Endodermal cell (in vitro differentiated cells): Measurements from ENCODE around the gene ETNK1. TPM values are rescaled to one million over a fixed set of nuclear protein-coding genes. Genes with fewer than 3 reads are reported as not detected.
"Not testable (repeated sequence)": the region's sequence is repeated elsewhere in the genome, so short reads cannot be mapped to it uniquely, and the experiment has no call there.

Source experiments
- DNase-seq: peaks from one replicate; pipeline ENCODE4 v3.0.0-alpha.2; 2017
- H3K27ac ChIP-seq: 2 replicates; pipeline ENCODE4 v1.5.1; 2013; ENCODE audit warnings: mild to moderate bottlenecking, low read depth, low read length, moderate library complexity
- H3K27me3 ChIP-seq: 2 replicates; pipeline ENCODE4 v1.6.1; 2013; ENCODE audit warnings: mild to moderate bottlenecking, low read length, moderate library complexity; ENCODE audit not compliant: insufficient read depth, control insufficient read depth, poor library complexity, severe bottlenecking
- H3K36me3 ChIP-seq: 2 replicates; pipeline ENCODE4 v1.7.0; 2013; ENCODE audit warnings: mild to moderate bottlenecking, low read length, moderate library complexity; ENCODE audit not compliant: control insufficient read depth, insufficient read depth
- H3K4me1 ChIP-seq: one replicate; pipeline ENCODE4 v1.7.0; 2013; ENCODE audit warnings: low read length; ENCODE audit not compliant: control insufficient read depth, insufficient read depth
- H3K4me3 ChIP-seq: 2 replicates; pipeline ENCODE4 v1.5.1; 2013; ENCODE audit warnings: mild to moderate bottlenecking, low read length, moderate library complexity
- H3K9ac ChIP-seq: 2 replicates; pipeline ENCODE4 v1.6.1; 2013; ENCODE audit warnings: mild to moderate bottlenecking, low read length, moderate library complexity; ENCODE audit not compliant: poor library complexity, severe bottlenecking; ENCODE audit errors: extremely low read depth
- H3K9me3 ChIP-seq: 2 replicates; pipeline ENCODE4 v1.6.1; 2013; ENCODE audit warnings: mild to moderate bottlenecking, low read length, moderate library complexity; ENCODE audit not compliant: control insufficient read depth
- H3K27ac Mint-ChIP-seq: 2 replicates; pipeline ENCODE4 v1.8.0; 2020; ENCODE audit warnings: mixed read lengths
- H3K27me3 Mint-ChIP-seq: 2 replicates; pipeline ENCODE4 v1.8.0; 2021; ENCODE audit warnings: mild to moderate bottlenecking, mixed read lengths; ENCODE audit not compliant: insufficient read depth
- H3K36me3 Mint-ChIP-seq: 2 replicates; pipeline ENCODE4 v1.8.0; 2020; ENCODE audit warnings: low read depth, mixed read lengths
- H3K4me1 Mint-ChIP-seq: 2 replicates; pipeline ENCODE4 v1.8.0; 2020; ENCODE audit warnings: mixed read lengths
- H3K4me3 Mint-ChIP-seq: 2 replicates; pipeline ENCODE4 v1.8.0; 2020; ENCODE audit warnings: mild to moderate bottlenecking, moderate library complexity, mixed read lengths
- H3K9me3 Mint-ChIP-seq: 2 replicates; pipeline ENCODE4 v1.8.0; 2020; ENCODE audit warnings: mild to moderate bottlenecking, mixed read lengths
- CTCF ChIP-seq: fragments of 200-600 bp; sonication (generic); conservative IDR thresholded peaks from 2 replicates; pipeline ENCODE4 v1.5.0; 2021; ENCODE audit warnings: antibody characterized with exemption, mild to moderate bottlenecking
- WGBS, 2 experiments: methylation state at CpG; one replicate each; pipeline versions ENCODE4 v1.1.5 to v1.1.7; 2013; ENCODE audit warnings: missing lambda C conversion rate in 2 of 2, mixed read lengths in 1 of 2; ENCODE audit not compliant: insufficient coverage in 1 of 2, insufficient read length in 1 of 2; 5-methylcytosine and 5-hydroxymethylcytosine counted together
- total RNA-seq, 2 donors: library from RNA; stranded (reverse); fragmentation: NEBNext Ultra II Directional in 1 of 2; extraction: Animal tissue kit (Norgen Biotek cat#: 25700) in 1 of 2; gene quantifications; 2 replicates in 1 of 2; 3 replicates in 1 of 2; pipeline ENCODE4 v1.2.1, GENCODE V29; 2021

ETNK1 gene
- total RNA-seq, 2 donors from 2014 or later, result 84.9 to 187 TPM

DNA sequence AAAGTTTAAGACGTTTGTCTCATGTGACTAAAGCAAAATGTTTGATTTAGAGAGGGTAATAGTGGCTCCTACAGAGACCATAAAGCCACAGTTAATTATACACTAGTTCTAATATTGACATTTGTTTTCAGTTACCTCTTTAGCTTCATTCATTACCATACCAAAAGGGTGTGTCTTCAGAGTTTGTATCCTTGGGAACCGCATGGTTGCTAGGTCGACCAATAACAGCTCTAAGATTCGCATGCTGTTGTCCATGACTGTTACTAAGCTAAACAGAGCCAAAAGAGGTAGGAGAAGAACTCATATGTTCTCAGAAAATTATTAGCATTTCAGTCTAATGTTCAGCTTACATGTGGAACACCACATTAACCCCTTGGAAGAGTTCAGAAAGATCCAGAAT, 36.2 kb upstream of the ETNK1 start:
- no peak for TF ChIP-seq CTCF
- H3K4me1 Mint-ChIP-seq, result no peaks in the 10 kb centered on the region
- Histone ChIP-seq H3K9ac (no peak overlapping the region), H3K36me3 (no peaks in the 10 kb centered on the region), H3K27me3 (no peaks in the 10 kb centered on the region), H3K4me3 (no peak overlapping the region), H3K4me1 (no peaks in the 10 kb centered on the region), H3K9me3 (no peaks in the 10 kb centered on the region), H3K27ac (no peak overlapping the region)
- no peak for DNase-seq
- H3K36me3 Mint-ChIP-seq, result no peaks in the 10 kb centered on the region
- no peaks in the 10 kb centered on the region for H3K27me3 Mint-ChIP-seq
- no peak overlapping the region for H3K4me3 Mint-ChIP-seq
- 90% methylated on average over 3 of the region's 4 CpGs for WGBS, 2 experiments
- no peak overlapping the region for H3K27ac Mint-ChIP-seq
- no peaks in the 10 kb centered on the region for H3K9me3 Mint-ChIP-seq

GRCh38 chr12:22593864-22594263, 31.1 kb upstream of the ETNK1 start:
- no peaks in the 10 kb centered on the region for H3K27me3 ChIP-seq
- Mint-ChIP-seq H3K9me3 (no peaks in the 10 kb centered on the region), H3K27me3 (no peaks in the 10 kb centered on the region), H3K36me3 (no peaks in the 10 kb centered on the region), H3K4me3 (no peak overlapping the region), H3K27ac (no peak overlapping the region), H3K4me1 (no peaks in the 10 kb centered on the region)
- no peaks in the 10 kb centered on the region for H3K36me3 ChIP-seq
- no peak overlapping the region for H3K4me3 ChIP-seq
- H3K9ac ChIP-seq, result no peak overlapping the region
- no peaks in the 10 kb centered on the region for H3K4me1 ChIP-seq
- no peak overlapping the region for H3K27ac ChIP-seq
- no peaks in the 10 kb centered on the region for H3K9me3 ChIP-seq
- no peak for DNase-seq
- no peak for TF ChIP-seq CTCF

GRCh38 chr12:22597539-22597938, 27.4 kb upstream of the ETNK1 start:
- not testable (repeated sequence) for H3K9me3 ChIP-seq, H3K4me1 ChIP-seq, H3K4me3 Mint-ChIP-seq, H3K36me3 ChIP-seq, H3K9me3 Mint-ChIP-seq, H3K27ac Mint-ChIP-seq, H3K27me3 ChIP-seq, H3K27me3 Mint-ChIP-seq, H3K9ac ChIP-seq, H3K27ac ChIP-seq, H3K4me1 Mint-ChIP-seq, H3K36me3 Mint-ChIP-seq, H3K4me3 ChIP-seq, DNase-seq
- WGBS, 2 experiments, result 82 to 93% methylated on average over 3 to 5 of the region's 6 CpGs

- Histone ChIP-seq H3K9ac (no peak overlapping the region), H3K4me3 (no peak overlapping the region), H3K27ac (no peak overlapping the region), H3K27me3 (no peaks in the 10 kb centered on the region), H3K36me3 (no peaks in the 10 kb centered on the region), H3K9me3 (no peaks in the 10 kb centered on the region), H3K4me1 (no peaks in the 10 kb centered on the region)
- TF ChIP-seq CTCF, result no peak
- Mint-ChIP-seq H3K27ac (no peak overlapping the region), H3K9me3 (peaks cover 8% of the 10 kb centered on the region), H3K4me1 (no peaks in the 10 kb centered on the region), H3K27me3 (no peaks in the 10 kb centered on the region), H3K36me3 (no peaks in the 10 kb centered on the region), H3K4me3 (no peak overlapping the region)
- WGBS, 2 experiments, result 63 to 75% methylated on average over 2 of the region's 2 CpGs
- DNase-seq, result no peak
Observed at GRCh38 chr12:22598141-22598762, 26.7 kb upstream of the ETNK1 start.
